A549 (cell line): ENCODE data around the gene CRYBB1.

ENCODE experiments used
- CTCF ChIP-seq: fragments of >200 bp; sonication (Bioruptor Twin); formaldehyde crosslinking; IDR thresholded peaks from 3 replicates; pipeline ENCODE4 v1.5.1; 2016
- EP300 ChIP-seq, 2 experiments: fragments of >200 bp; sonication (Bioruptor Twin); formaldehyde crosslinking; IDR thresholded peaks; 2 replicates in 1 of 2; 3 replicates in 1 of 2; pipeline ENCODE4 v1.6.1; 2016 to 2017
- HDAC2 ChIP-seq: fragments of 200-600 bp; sonication (generic); IDR thresholded peaks from 2 replicates; pipeline ENCODE4 v1.6.1; 2016
- MAX ChIP-seq: IDR thresholded peaks from 2 replicates; pipeline ENCODE4 v1.6.1; 2012
- MAZ ChIP-seq: fragments of 150-350 bp; IDR thresholded peaks from 2 replicates; pipeline ENCODE4 v1.6.1; 2014; ENCODE audit warnings: antibody characterized with exemption, low read depth, low read length, borderline replicate concordance
- MYC ChIP-seq: IDR thresholded peaks from 2 replicates; pipeline ENCODE4 v1.6.1; 2012; ENCODE audit warnings: mild to moderate bottlenecking, inconsistent platforms, low read length, improper control_type of control experiment, borderline replicate concordance
- POLR2A ChIP-seq: IDR thresholded peaks from 2 replicates; pipeline ENCODE4 v1.6.1; 2012; ENCODE audit warnings: mild to moderate bottlenecking, low read length
- POLR2AphosphoS2 ChIP-seq: conservative IDR thresholded peaks from 2 replicates; pipeline ENCODE4 v1.6.1; 2012; ENCODE audit warnings: low read length, improper control_type of control experiment, inconsistent platforms
- RCOR1 ChIP-seq: fragments of 150-350 bp; IDR thresholded peaks from 2 replicates; pipeline ENCODE4 v1.6.1; 2014; ENCODE audit warnings: antibody characterized with exemption, low read length, low read depth
- REST ChIP-seq: fragments of 200-600 bp; sonication (generic); IDR thresholded peaks from 2 replicates; pipeline ENCODE4 v1.6.1; 2016; ENCODE audit warnings: antibody characterized with exemption, mild to moderate bottlenecking, moderate library complexity
- RFX5 ChIP-seq: fragments of 450-650 bp; IDR thresholded peaks from 2 replicates; pipeline ENCODE4 v1.7.1; 2014; ENCODE audit warnings: antibody characterized with exemption, mild to moderate bottlenecking, moderate library complexity
- RNF2 ChIP-seq: fragments of 200-600 bp; sonication (generic); IDR thresholded peaks from 2 replicates; pipeline ENCODE4 v1.6.1; 2016; ENCODE audit warnings: low read depth, mild to moderate bottlenecking, antibody characterized with exemption, moderate library complexity, borderline replicate concordance
- SREBF2 ChIP-seq: fragments of 450-650 bp; IDR thresholded peaks from 2 replicates; pipeline ENCODE4 v1.6.1; 2014; ENCODE audit warnings: mild to moderate bottlenecking, moderate library complexity
- TF ChIP-seq, protein P1 (sequence below): fragments of 450-650 bp; IDR thresholded peaks from 2 replicates; pipeline ENCODE4 v1.6.1; 2014; ENCODE audit warnings: antibody characterized with exemption

GRCh38 chr22:26650722-26651421 lies 33.0 kb upstream of the CRYBB1 start:
- TF ChIP-seq CTCF (no peak), MYC (no peak), HDAC2 (no peak), POLR2A (no peak), MAZ (no peak), SREBF2 (no peak), RCOR1 (no peak), EP300 (IDR thresholded peaks at IDR 0.05) (no peak), MAX (no peak), RFX5 (no peak), POLR2AphosphoS2 (no peak), RNF2 (no peak), REST (no peak)
- TF ChIP-seq, protein P1, sequence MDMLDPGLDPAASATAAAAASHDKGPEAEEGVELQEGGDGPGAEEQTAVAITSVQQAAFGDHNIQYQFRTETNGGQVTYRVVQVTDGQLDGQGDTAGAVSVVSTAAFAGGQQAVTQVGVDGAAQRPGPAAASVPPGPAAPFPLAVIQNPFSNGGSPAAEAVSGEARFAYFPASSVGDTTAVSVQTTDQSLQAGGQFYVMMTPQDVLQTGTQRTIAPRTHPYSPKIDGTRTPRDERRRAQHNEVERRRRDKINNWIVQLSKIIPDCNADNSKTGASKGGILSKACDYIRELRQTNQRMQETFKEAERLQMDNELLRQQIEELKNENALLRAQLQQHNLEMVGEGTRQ: no peak
